HEK293T (cell line): ENCODE data around the gene SYNPO2.

Experiments
- FOXK2 ChIP-seq: fragments of 450-650 bp; IDR thresholded peaks from 2 replicates; pipeline ENCODE4 v1.6.1; 2016; ENCODE audit warnings: mild to moderate bottlenecking
- FOXM1 ChIP-seq: fragments of 450-650 bp; IDR thresholded peaks from 2 replicates; pipeline ENCODE4 v1.6.1; 2017; ENCODE audit warnings: mild to moderate bottlenecking, borderline replicate concordance
- TARDBP ChIP-seq: fragments of 450-650 bp; IDR thresholded peaks from 2 replicates; pipeline ENCODE4 v1.6.1; 2016

DNA sequence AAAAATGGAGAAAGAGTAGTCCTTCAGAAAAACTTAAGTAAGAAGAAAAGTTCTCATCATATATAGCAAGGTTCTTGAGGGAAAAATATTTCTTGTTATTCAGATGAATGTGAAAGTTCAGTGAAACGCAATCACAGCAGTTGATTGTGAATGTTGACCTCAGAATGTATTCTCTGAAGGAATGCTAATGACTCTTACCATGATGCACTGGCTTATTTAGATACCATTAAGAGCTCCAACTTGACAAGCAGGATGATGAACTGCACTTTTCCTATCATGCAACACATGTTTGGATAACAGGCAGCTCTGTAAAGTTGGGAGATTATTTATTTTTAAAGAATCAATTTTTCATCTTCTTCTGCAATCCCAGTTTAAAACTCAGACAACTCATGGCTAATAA, 131.5 kb downstream of the SYNPO2 start:
- TF ChIP-seq TARDBP, result no peak
- no peak for TF ChIP-seq FOXM1
- no peak for TF ChIP-seq FOXK2
